Caco-2 (cell line): ENCODE data around the gene SEMA3F. TPM values are rescaled to one million over a fixed set of nuclear protein-coding genes. Genes with fewer than 3 reads are reported as not detected.

ENCODE experiments used
- BruUV-seq: library from RNA; stranded (reverse); fragments of 400-500 nt; replicated peaks from 2 replicates; lab custom pipeline; 2021; lab: Mats Ljungman, UMichigan
- CTCF ChIA-PET: fragments of 300-600 bp; sonication (Branson Sonifier 250); formaldehyde crosslinking; loops from one replicate; lab custom pipeline; 2022; ENCODE audit warnings: antibody characterized with exemption; lab: Charles Lee
- POLR2A ChIA-PET: fragments of 300-600 bp; sonication (Branson Sonifier 250); formaldehyde crosslinking; loops from one replicate; lab custom pipeline; 2022; ENCODE audit warnings: antibody characterized with exemption; lab: Charles Lee
- DNase-seq, 2 experiments: peaks; one replicate each; pipeline versions ENCODE4 v3.0.0 to v3.0.0-alpha.2; 2020 to 2022
- H3K27me3 ChIP-seq: replicated peaks from 2 replicates; pipeline ENCODE4 v1.6.0; 2011; ENCODE audit warnings: low read length; ENCODE audit not compliant: control insufficient read depth, insufficient read depth
- H3K36me3 ChIP-seq: 2 replicates; pipeline ENCODE4 v1.5.1; 2011; ENCODE audit warnings: low read length; ENCODE audit not compliant: control insufficient read depth, insufficient read depth
- H3K4me1 ChIP-seq: fragments of 250-450 bp; sonication (Bioruptor Pico); 2 replicates; pipeline ENCODE4 v1.5.1; 2020; ENCODE audit warnings: mild to moderate bottlenecking
- H3K4me3 ChIP-seq: 2 replicates; pipeline ENCODE4 v1.5.1; 2011; ENCODE audit warnings: low read depth, mild to moderate bottlenecking, control low read depth, low read length
- H3K9me3 ChIP-seq: fragments of 250-450 bp; sonication (Bioruptor Pico); 2 replicates; pipeline ENCODE4 v1.5.1; 2020; ENCODE audit warnings: mild to moderate bottlenecking, moderate library complexity
- H3K27ac Mint-ChIP-seq: one replicate; pipeline ENCODE4 v1.8.0; 2022; ENCODE audit warnings: mixed read lengths; ENCODE audit not compliant: unreplicated experiment
- H3K27me3 Mint-ChIP-seq: one replicate; pipeline ENCODE4 v1.8.0; 2022; ENCODE audit warnings: mixed read lengths; ENCODE audit not compliant: insufficient read depth, unreplicated experiment
- H3K36me3 Mint-ChIP-seq: one replicate; pipeline ENCODE4 v1.8.0; 2022; ENCODE audit warnings: mild to moderate bottlenecking, mixed read lengths; ENCODE audit not compliant: insufficient read depth, unreplicated experiment
- H3K4me1 Mint-ChIP-seq: one replicate; pipeline ENCODE4 v1.8.0; 2022; ENCODE audit warnings: low read depth, mixed read lengths; ENCODE audit not compliant: unreplicated experiment
- H3K4me3 Mint-ChIP-seq: one replicate; pipeline ENCODE4 v1.8.0; 2022; ENCODE audit warnings: mild to moderate bottlenecking, moderate library complexity, mixed read lengths; ENCODE audit not compliant: unreplicated experiment
- H3K9me3 Mint-ChIP-seq: one replicate; pipeline ENCODE4 v1.8.0; 2022; ENCODE audit warnings: mixed read lengths; ENCODE audit not compliant: unreplicated experiment
- intact Hi-C: fragments of 100-400 bp; cut with micrococcal nuclease; formaldehyde crosslinking; loops from one replicate; pipeline ENCODE4 v1.10.0; 2022; ENCODE audit not compliant: unreplicated experiment
- total RNA-seq: library from RNA; stranded (reverse); gene quantifications from 2 replicates; pipeline ENCODE4 v1.2.3, GENCODE V29; 2022
- TF ChIP-seq, protein P1 (sequence below), 2 experiments: fragments of 200-600 bp in 1 of 2; IDR thresholded peaks; 1 replicate in 1 of 2; 2 replicates in 1 of 2; pipeline versions ENCODE4 v1.5.1 to v1.8.0; 2011 to 2022; ENCODE audit warnings: antibody characterized with exemption in 1 of 2, control low read depth in 1 of 2, inconsistent platforms in 1 of 2, low read depth in 1 of 2, low read length in 1 of 2, mild to moderate bottlenecking in 1 of 2, moderate library complexity in 1 of 2; ENCODE audit not compliant: insufficient read depth in 1 of 2, severe bottlenecking in 1 of 2, unreplicated experiment in 1 of 2

The SEMA3F gene
- total RNA-seq, 1 experiment from 2014 or later: 16.5 TPM

GRCh38 chr3:50150863-50151686, 4.0 kb upstream of the SEMA3F start:
- ChIA-PET POLR2A (no interaction called here), CTCF (no interaction called here)
- no peak for DNase-seq
- Histone ChIP-seq H3K9me3 (no peaks in the 10 kb centered on the region), H3K4me3 (no peak overlapping the region), H3K4me1 (peaks cover 4% of the 10 kb centered on the region), H3K27me3 (no peaks in the 10 kb centered on the region), H3K36me3 (no peaks in the 10 kb centered on the region)
- peaks cover 24% of the 10 kb centered on the region for H3K4me1 Mint-ChIP-seq
- intact Hi-C loops: no loop called here
- no TSS peak for BruUV-seq
- H3K36me3 Mint-ChIP-seq: peaks cover 9% of the 10 kb centered on the region
- TF ChIP-seq, protein P1, sequence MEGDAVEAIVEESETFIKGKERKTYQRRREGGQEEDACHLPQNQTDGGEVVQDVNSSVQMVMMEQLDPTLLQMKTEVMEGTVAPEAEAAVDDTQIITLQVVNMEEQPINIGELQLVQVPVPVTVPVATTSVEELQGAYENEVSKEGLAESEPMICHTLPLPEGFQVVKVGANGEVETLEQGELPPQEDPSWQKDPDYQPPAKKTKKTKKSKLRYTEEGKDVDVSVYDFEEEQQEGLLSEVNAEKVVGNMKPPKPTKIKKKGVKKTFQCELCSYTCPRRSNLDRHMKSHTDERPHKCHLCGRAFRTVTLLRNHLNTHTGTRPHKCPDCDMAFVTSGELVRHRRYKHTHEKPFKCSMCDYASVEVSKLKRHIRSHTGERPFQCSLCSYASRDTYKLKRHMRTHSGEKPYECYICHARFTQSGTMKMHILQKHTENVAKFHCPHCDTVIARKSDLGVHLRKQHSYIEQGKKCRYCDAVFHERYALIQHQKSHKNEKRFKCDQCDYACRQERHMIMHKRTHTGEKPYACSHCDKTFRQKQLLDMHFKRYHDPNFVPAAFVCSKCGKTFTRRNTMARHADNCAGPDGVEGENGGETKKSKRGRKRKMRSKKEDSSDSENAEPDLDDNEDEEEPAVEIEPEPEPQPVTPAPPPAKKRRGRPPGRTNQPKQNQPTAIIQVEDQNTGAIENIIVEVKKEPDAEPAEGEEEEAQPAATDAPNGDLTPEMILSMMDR (IDR thresholded peaks at IDR 0.05; ENCODE audit: insufficient read depth in 1 of 2, low read depth in 1 of 2, low read length in 1 of 2, severe bottlenecking in 1 of 2, unreplicated experiment in 1 of 2): no peak
- no peak overlapping the region for H3K4me3 Mint-ChIP-seq
- no peaks in the 10 kb centered on the region for H3K27me3 Mint-ChIP-seq
- no peaks in the 10 kb centered on the region for H3K9me3 Mint-ChIP-seq
- peak overlapping the region; percentile 21 for H3K27ac Mint-ChIP-seq

- Histone ChIP-seq H3K27me3 (no peaks in the 10 kb centered on the region), H3K4me3 (no peak overlapping the region), H3K4me1 (peaks cover 11% of the 10 kb centered on the region), H3K36me3 (no peaks in the 10 kb centered on the region), H3K9me3 (no peaks in the 10 kb centered on the region)
- ChIA-PET CTCF (no interaction called here), POLR2A (no interaction called here)
- intact Hi-C loops: no loop called here
- H3K4me1 Mint-ChIP-seq: peaks cover 29% of the 10 kb centered on the region
- DNase-seq: no peak
- H3K27me3 Mint-ChIP-seq: no peaks in the 10 kb centered on the region
- no peak overlapping the region for H3K4me3 Mint-ChIP-seq
- H3K27ac Mint-ChIP-seq: no peak overlapping the region
- H3K9me3 Mint-ChIP-seq: no peaks in the 10 kb centered on the region
- peaks cover 9% of the 10 kb centered on the region for H3K36me3 Mint-ChIP-seq
- no TSS peak for BruUV-seq
- TF ChIP-seq, protein P1 (IDR thresholded peaks at IDR 0.05; ENCODE audit: insufficient read depth in 1 of 2, low read depth in 1 of 2, low read length in 1 of 2, severe bottlenecking in 1 of 2, unreplicated experiment in 1 of 2): no peak
These were observed 3.4 kb upstream of the SEMA3F start for GRCh38 chr3:50151728-50152127.

DNA sequence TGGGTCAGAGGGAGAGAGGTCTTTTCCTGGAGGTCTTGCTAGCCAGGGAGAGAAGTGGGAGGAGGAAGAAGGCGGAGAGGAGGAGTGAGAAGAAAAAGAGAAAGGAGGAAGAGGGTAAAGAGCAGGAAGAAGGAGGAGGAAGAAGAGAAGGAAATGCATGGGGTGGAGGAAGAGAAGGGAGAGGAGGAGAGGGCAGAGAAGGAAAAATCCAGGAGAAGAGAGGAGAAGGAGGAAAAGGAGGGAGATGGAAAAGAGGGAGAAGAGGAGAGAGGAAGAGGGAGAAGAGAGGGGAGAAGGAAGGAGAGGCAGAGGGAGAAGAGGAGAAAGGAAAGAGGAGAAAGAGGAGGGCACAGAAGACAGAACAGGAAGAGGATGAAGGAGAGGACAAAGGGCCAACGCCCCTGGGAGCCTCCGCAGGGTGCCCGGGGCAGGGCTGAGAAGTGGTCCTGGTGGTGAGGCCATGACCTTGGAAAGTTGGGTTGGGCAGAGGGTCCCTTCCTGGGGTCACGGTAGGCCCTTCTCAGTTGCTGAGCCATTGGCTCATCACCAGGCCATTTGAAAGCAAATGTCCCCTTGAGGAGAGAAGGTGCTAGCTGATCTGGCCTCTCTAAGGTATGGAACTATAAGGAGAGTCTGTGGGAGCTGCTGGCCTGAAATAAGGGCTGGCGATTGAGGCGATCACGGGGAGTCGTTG, 1.2 kb upstream of the SEMA3F start:
- peak overlapping the region; percentile 86 for H3K4me3 Mint-ChIP-seq

More for the DNA sequence above, 1.2 kb upstream of the SEMA3F start:
- Mint-ChIP-seq H3K36me3 (peaks cover 14% of the 10 kb centered on the region), H3K4me1 (peaks cover 40% of the 10 kb centered on the region), H3K9me3 (no peaks in the 10 kb centered on the region), H3K27me3 (no peaks in the 10 kb centered on the region), H3K27ac (no peak overlapping the region)
- POLR2A ChIA-PET: no interaction called here
- Histone ChIP-seq H3K4me1 (peaks cover 25% of the 10 kb centered on the region), H3K27me3 (no peaks in the 10 kb centered on the region), H3K36me3 (no peaks in the 10 kb centered on the region), H3K4me3 (peak overlapping the region; percentile 70), H3K9me3 (no peaks in the 10 kb centered on the region)
- DNase-seq: no peak
- TF ChIP-seq, protein P1 (IDR thresholded peaks at IDR 0.05; ENCODE audit: insufficient read depth in 1 of 2, low read depth in 1 of 2, low read length in 1 of 2, severe bottlenecking in 1 of 2, unreplicated experiment in 1 of 2): no peak
- intact Hi-C loops: no loop called here
- CTCF ChIA-PET: interaction anchor here (1.0 kb wide), 1 partner anchor 17 kb away, joined by 3 read pairs; no protein-coding TSS in a partner anchor
- BruUV-seq: no TSS peak
